PC-3 (cell line): Measurements from ENCODE around the gene C12orf75.

Experiments used
- CTCF ChIP-seq: fragments of 300-600 bp; sonication (generic); conservative IDR thresholded peaks from 2 replicates; pipeline ENCODE4 v1.5.1; 2017; ENCODE audit warnings: antibody characterized with exemption, low read depth, mild to moderate bottlenecking, low read length
- EZH2 ChIP-seq: fragments of 300-600 bp; sonication (generic); IDR thresholded peaks from one replicate; pipeline ENCODE4 v1.6.1; 2017; ENCODE audit warnings: antibody characterized with exemption, mild to moderate bottlenecking, low read length; ENCODE audit not compliant: unreplicated experiment
- EZH2phosphoT487 ChIP-seq: fragments of 300-600 bp; sonication (generic); IDR thresholded peaks from 2 replicates; pipeline ENCODE4 v1.6.1; 2018; ENCODE audit warnings: mild to moderate bottlenecking, antibody characterized with exemption, low read length, borderline replicate concordance

- no peak for TF ChIP-seq CTCF
- TF ChIP-seq EZH2: no peak
- no peak for TF ChIP-seq EZH2phosphoT487
Observed at GRCh38 chr12:105318651-105319483, 11.6 kb upstream of the C12orf75 start.
